Central memory CD4-positive, alpha-beta T cell (primary cell): Measurements from ENCODE around the gene CGB3.
"Not testable (repeated sequence)": the region's sequence is repeated elsewhere in the genome, so short reads cannot be mapped to it uniquely, and the experiment has no call there.

Experiments
- DNase-seq: peaks from one replicate; pipeline ENCODE4 v3.0.0; 2022
- total RNA-seq, 3 experiments: gene quantifications; one replicate each; lab custom pipeline; 2026; lab: John Stamatoyannopoulos, UW

The CGB3 gene
- total RNA-seq, result 0 reads per million in 3 experiments

DNA sequence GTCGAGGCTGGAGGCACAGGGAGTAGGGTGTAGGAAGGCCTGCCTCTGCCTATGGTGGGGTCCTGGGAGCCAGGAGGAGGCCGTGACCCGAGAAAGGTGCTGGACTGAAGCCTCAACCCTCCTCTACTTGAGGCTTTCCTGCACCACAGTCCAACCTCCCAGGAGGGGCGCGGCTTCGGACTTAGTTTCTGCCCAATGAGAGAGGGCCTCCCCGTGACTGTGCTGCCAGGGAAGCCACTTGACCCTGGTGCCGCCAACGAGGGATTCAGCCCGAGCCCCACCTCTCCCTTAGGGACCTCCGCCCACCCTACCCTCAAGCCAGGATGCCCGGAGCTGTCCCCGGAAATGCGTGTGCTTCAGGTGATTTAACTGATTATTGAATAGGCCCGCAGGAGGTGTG lies at the start of gene CGB3:
Gene CGB3 (minus strand): TSS at position 101 of the 400 bp plus-strand sequence. CDS start 362 bp downstream, outside the sequence.
- not testable (repeated sequence) for DNase-seq

DNA sequence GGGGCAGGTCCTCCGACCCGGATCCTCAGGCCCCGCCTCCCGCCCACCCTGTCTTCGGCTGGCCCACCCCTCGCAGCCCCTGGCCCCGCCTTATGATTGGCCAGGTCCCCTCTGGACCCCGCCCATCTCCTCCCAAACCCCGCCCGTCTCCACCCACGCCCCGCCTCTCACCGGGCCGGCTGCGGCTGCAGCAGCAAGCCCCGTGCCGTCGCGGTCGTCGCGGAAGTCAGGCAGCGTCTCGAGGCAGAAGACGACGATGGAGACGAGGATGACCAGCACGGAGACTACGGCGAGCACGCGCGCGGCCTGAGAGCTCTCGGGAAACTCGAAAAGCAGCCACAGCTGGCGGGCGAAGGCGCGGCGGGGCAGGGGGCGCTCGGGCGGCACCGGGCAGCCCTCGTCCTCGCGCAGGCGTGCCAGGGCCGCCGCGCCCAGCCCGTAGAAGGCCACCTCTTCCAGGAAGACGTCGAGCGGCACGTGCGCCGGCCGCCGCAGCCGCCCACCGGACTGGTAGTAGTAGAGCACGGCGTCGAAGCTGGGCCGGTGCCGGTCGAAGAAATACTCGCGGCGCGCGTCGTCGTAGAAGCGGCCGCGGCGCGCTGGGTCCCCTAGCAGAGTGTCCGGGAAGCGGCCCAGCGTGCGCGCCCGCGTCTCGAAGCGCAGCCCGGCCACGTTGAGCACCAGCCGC lies 47.9 kb upstream of the CGB3 start:
- no peak for DNase-seq

DNA sequence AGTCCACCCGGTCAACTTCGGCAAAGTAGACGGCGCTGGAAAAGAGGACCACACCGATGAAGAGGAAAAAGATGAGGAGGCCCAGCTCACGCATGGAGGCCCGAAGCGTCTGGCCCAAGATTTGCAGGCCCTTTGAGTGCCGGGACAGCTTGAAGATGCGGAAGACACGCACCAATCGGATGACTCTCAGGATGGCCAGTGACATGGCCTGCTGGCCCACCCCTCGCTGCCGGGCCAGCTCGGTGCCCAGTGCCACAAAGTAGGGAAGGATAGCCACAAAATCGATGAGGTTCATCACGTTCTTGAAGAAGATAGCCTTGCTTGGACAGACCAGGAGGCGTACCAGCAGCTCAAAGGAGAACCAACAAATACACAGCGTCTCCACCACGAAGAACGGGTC lies 46.3 kb upstream of the CGB3 start:
- no peak for DNase-seq

DNA sequence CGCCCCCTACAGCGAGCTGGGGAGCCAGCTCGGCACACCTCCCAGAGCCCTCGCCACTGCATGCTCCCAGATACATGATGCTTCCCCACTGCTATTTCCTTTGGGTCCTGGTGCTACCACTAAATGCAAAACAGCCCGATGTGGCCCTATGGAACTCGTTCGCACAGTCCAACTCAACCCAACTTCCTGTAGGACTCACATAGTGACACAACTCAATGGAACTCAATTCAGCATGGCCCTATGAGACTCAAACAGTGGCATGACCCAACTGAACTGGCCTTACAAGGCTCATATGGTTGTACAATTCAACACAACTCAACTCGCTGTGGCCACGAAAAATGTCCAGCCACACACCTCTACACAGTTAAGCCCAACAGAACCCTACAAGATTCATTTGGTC lies 44.9 kb upstream of the CGB3 start:
- no peak for DNase-seq

DNA sequence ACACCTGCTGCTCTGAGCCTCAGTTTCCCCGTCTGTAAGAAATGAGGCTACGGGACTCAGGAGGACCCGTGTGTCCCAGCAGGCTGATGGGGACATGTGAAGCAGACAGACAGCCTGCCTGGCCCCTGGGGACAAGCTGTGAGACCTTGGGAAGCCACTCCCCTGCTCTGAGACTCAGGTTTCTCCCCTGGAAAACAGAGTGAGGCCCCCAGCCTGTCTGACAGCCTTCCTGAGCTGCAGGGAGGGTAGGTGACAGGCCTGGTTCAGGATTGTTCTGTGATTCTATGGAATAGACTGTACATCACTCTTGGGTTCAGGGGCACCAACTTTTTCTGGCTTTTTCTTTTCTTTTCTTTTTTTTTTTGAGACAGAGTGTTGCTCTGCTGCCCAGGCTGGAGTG lies 43.4 kb upstream of the CGB3 start:
- no peak for DNase-seq

DNA sequence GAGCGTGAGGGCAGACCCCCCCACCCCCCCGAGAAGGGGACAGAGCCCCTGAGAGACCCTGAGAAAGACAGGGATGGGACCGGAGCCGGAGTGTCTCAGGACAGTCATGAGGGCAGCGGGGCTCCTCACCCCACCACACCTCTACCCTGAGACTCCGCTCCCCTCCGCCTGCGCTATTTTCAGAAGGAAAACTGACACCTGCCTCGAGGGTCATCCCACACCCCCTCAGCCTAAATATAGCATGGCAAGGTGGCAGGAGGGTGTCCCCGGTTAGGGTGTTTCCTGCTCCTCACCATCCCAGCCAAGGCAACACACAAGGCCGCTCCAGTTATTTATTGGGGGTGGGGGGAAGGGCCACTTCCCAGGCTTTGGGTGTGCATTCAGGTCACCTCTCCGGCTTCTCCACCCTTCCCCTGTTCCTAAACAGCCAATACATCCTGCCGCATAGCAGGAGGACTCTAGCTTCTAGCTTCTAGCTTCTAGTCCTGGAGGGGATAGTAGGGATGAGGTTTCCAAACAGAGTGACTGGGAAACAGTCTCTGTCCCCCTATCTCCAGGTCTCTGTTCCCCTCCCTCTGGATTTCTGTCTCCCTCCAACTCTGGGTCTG lies 41.9 kb upstream of the CGB3 start:
- DNase-seq, result no peak

DNA sequence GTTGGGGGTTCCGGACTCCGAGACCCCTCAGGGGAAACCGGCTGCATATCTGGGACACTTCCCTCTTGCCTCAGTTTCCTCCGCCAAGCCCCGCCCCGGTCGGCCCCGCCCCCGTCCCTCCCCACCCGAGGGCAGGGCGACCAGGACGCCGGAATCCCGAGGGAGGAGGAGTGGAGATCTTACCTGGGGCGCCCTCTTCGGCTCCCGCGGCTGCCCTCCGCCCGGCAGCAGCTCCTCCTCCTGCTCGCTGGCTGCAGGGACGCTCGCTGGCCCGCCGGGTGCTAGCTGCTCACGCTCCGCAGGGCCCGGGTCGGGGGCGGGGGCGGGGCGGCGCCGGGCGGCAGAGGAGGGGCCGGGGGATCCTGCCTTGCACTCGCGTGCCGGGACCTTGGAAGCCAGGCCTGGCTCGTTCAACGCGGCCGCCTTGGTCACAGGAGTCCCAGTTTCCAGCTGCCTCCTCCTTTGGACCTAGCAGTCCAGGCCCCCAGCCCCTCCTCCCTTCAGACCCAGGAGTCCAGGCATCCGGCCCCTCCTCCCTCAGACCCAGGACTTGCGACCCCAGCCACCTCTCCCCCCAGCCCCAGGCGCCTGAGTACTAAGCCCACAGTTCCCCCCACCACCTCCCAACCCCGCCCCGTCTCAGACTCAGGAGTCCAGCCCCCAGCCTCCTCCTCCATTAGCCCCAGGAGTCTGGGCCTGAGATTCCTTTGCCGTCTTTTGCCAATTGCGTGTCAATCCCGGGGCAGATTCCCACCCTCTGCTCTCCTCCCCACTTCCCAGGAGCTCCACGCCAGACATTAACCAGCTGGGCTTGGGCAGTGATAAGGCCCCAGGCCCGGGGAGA lies 40.9 kb upstream of the CGB3 start, which contains the start of gene NTF4:
Gene NTF4 (minus strand): TSS at position 51 of the 844 bp plus-strand sequence. CDS start 2,821 bp downstream, outside the sequence.
- DNase-seq, result no peak

DNA sequence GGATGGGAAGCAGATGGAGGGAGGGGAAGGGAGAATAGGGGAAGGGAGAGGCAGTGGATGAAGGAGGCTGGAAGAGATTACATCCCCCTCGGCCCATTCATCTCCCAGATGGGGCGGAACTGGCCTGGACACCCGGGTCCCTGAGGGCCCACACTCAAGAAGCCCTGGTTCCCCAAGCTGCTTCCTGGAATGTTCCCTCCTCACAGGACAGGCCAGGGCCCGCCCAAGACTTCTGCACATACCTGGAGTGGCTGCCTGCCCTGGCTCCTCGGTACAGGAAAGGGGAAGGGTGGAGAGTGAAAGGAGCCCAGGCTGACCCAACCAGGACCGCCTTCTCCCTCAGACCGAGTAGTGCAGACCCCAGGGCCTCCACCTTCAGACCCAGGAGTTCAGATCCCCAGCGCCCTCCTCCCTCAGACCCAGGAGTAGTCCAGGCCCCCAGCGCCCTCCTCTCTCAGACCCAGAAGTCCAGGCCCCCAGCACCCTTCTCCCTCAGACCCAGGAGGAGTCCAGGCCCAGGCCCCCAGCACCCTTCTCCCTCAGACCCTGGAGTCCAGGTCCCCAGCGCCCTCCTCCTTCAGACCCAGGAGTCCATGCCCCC lies 40.0 kb upstream of the CGB3 start:
- DNase-seq, result no peak

DNA sequence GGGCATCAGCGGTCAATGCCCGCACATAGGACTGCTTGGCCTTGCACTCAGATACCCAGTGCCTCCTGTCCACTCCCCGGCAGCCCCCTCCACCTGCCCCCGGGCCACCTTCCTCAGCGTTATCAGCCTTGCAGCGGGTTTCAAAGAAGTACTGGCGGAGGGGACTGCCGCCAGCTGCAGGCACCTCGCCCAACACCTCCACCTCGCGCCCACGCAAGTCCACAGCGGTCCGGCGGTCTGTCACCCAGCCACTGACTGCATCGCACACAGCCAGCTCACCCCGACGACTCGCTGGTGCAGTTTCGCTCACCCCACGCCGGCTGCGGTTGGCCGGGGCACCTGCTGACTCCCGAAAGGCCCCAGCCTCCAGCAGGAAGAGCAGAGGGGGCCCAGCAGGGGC lies 37.3 kb upstream of the CGB3 start:
- no peak for DNase-seq

DNA sequence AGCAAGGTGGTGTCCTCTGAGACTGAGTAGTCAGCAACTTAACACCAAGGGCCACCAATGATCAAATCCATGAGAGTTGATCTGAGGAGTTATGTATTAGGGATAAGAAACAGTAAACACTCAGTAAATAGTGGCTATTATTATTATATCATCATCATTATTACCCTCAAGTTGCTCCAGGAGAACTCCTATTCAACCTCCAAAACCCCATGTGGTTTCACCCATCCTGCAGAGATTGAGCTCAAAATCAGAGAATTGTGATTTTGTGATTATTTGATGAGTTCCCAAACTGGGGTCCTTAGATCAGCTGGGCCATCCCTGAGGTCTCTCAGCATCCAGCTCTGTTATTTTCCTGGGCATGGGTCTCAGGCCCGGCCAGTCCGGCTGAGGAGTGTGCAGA lies 36.9 kb upstream of the CGB3 start:
- DNase-seq, result no peak

DNA sequence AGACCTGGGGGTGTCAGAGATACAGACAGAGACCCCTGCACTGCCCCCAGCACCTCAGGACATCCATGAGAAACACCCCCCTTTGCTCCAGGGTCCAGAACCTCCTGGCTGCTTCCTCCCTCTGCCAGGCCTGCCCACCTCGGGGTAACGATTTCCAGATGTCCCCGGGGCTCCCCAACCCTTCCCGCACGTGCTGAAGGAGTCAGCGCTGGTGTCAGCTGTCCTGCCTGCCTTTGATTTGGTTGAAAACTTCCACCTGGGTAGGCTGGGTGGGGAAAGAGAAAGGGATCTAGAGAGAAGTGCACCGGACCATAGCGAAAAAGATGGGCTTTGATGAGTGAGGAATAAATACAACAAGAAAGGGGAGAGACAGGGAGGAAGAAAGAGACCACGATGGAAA lies 34.9 kb upstream of the CGB3 start:
- DNase-seq, result no peak

DNA sequence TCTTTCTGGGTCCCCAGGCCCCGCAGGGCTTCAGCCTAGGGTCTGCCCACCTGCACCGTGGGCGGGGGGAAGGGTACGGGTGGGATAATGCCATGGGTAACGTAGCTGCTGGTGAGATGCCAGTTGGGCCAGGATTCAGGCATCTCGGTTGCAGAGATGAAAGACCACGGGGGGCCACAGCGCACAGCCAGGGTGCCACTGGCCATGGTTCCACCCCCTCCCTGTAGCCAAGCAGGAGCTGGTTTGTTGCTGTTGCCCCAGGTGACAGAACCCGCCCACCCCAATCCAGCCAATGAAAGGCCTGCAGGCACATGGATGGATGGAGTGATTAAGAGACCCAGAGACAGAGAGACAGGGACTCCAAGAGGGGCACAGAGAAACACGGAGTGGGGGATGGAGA lies 34.4 kb upstream of the CGB3 start:
- no peak for DNase-seq

DNA sequence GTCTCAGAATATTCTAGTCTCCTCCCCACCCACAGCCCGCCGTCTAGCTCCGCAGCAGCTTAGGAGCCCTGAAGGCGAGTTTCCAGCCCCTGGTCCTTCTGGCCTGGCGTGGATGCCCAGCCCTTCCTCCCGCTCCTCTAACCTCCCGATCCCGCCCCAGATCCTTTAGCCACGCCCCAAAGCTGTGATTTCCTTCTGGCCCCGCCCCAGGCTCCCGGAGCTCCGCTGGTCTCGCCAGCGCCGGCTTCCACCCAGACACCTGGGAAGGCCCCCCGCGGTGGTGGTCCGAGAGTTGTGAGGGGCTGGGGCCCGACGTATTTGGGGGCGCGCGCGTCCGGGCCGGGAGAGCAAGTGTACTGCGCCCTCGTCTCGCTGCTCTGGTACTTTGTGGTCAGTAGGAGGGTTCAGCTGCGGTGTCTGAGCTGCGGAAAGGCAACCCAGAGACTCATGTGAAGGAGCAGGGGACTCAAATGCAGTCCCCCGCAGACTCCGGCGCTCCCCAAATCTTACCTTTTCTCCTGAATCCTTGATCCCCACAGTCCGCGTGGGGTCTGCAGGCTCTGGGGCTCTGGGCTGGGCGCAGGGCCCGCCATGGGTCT lies 33.6 kb upstream of the CGB3 start, which contains the start of gene CGB7:
Gene CGB7 (minus strand): TSS at position 114 of the 599 bp plus-strand sequence. CDS start 2,374 bp downstream, outside the sequence.
- DNase-seq, result peak; percentile 14

DNA sequence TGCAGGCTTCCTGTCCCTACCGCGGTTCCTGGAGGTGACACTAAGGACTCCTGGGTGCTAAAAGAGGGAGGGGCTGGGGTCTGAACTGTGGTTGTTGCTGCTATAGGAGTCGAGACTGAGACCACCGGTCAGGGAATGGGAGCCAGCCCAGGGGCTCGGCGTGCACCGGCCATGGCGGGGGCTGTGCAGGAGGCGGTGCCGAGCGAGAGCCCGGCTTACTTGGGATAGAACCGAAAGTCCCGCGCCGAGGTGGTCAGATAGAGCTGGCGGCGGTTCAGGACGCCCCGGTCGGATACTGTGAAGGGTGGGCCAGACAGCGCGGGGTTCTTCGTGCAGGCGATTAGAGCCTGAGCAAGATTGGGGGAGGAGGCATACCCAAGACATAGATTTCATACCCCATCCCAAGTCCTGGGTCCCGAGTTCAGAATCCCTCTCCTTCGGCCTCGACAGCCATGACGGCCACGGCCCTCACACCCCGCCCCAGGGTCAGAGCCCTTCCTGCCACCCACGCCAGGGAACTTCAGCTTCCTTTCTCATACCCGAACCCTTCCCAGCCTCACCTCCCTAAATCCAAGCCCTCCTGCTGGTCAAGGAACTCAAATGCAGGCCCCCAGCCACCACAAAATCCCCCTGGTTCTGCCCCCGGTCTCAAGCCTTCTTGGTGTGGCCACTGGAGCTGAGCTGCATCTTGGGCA lies 32.9 kb upstream of the CGB3 start:
- DNase-seq, result not testable (repeated sequence)

DNA sequence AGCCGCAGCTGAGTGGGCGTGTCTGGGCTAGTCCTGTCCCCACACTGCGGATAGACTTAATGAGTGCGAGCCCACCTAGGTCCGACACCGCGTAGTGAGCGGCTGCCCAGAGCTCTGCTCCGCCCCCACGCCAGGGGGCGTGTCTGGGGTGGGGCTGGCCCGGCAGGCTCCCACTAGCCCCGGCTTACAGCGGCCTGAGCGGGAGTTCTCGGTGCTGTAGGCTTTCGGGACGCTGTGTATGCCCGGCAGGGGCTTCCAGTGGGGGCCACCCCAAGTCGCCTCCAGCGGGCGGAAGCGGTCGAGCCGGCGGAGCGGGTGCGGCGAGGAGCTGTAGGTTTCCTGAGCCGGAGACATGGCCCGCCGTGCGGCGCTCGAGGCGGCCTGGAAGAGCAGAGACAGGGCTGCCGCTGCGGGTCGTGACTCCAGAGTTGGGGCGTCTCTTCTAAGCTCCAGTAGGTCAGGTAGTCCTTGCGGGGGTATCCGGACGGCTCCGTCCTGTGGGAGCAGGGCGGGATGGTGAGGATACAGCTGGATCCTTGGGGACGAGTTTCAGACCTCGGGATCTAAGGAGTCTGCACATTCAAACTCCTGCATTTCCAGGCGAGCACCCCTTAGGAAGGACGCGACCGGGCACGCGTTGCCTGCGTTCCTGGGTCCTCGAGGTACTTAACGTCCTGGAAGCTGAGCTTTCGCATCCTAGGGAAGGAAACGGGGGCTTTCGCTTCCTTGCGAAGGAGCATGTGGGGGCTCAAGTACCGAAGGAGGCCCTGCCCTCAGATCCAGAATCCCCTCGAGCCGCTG lies 32.2 kb upstream of the CGB3 start:
- DNase-seq, result peak; percentile 48

DNA sequence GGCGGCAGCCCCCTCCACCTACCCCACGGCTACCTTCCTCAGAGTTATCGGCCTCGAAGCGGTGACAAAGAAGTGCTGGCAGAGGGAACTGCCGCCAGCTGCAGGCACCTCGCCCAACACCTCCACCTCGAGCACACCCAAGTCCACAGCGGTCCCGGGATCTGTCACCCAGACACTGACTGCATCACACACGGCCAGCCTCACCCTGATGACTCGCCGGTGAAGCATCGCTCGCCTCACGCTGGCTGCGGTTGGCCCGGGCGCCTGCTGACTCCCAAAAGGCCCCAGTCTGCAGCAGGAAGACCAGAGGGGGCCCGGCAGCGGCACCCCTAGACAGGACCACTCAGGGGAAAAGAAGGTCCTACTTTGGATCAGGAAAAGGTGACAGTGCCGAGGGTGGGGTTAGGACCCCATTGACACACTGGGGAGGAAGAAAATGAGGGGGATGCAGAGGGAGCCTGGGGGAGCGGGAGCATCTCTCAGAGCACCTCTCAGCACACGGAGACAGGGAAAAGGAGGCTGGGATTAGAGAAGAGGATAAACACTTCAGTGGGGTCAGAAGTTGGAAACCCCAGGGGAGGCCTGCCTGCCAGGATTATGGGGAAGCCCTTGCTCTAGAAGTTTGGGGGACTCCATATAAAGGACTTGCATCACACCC lies 26.4 kb upstream of the CGB3 start:
- not testable (repeated sequence) for DNase-seq

DNA sequence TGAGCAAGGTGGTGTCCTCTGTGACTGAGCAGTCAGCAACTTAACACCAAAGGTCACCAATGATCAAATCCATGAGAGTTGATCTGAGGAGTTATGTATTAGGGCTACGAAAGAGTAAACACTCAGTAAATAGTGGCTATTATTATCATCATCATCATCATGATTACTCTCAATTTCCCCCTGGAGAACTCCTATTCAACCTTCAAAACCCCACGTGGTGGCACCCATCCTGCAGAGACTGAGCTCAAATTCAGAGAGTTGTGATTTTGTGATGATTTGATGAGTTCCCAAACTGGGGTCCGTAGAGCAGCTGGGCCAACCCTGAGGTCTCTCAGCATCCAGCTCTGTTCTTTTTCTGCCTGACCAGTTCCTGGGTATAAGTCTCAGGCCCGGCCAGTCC lies 25.7 kb upstream of the CGB3 start:
- DNase-seq, result not testable (repeated sequence)

DNA sequence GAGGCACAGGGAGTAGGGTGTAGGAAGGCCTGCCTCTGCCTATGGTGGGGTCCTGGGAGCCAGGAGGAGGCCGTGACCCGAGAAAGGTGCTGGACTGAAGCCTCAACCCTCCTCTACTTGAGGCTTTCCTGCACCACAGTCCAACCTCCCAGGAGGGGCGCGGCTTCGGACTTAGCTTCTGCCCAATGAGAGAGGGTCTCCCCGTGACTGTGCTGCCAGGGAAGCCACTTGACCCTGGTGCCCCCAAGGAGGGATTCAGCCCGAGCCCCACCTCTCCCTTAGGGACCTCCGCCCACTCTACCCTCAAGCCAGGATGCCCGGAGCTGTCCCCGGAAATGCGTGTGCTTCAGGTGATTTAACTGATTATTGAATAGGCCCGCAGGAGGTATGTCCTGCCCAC lies 24.9 kb upstream of the CGB3 start, which contains the start of gene CGB8:
Gene CGB8 (minus strand): TSS at position 101 of the 400 bp plus-strand sequence. CDS start 372 bp downstream, outside the sequence.
- not testable (repeated sequence) for DNase-seq

DNA sequence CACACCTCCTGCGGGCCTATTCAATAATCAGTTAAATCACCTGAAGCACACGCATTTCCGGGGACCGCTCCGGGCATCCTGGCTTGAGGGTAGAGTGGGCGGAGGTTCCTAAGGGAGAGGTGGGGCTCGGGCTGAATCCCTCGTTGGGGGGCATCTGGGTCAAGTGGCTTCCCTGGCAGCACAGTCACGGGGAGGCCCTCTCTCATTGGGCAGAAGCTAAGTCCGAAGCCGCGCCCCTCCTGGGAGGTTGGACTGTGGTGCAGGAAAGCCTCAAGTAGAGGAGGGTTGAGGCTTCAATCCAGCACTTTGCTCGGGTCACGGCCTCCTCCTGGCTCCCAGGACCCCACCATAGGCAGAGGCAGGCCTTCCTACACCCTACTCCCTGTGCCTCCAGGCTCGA lies 19.4 kb upstream of the CGB3 start, which contains the start of gene CGB5:
Gene CGB5 (plus strand): TSS at position 301 of the 400 bp plus-strand sequence. CDS start 362 bp downstream, outside the sequence.
- DNase-seq, result not testable (repeated sequence)

DNA sequence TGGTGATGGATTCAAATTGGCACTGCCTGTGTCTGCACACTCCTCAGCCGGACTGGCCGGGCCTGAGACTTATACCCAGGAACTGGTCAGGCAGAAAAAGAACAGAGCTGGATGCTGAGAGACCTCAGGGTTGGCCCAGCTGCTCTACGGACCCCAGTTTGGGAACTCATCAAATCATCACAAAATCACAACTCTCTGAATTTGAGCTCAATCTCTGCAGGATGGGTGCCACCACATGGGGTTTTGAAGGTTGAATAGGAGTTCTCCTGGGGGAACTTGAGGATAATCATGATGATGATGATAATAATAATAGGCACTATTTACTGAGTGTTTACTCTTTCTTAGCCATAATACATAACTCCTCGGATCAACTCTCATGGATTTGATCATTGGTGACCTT lies 18.5 kb upstream of the CGB3 start:
- not testable (repeated sequence) for DNase-seq
